HAP-1 (cell line): ENCODE measurements around the gene OTC.

Experiments
- DNase-seq, 2 experiments: peaks; one replicate each; pipeline ENCODE4 v3.0.0-alpha.2; 2016 to 2020; ENCODE audit warnings: low spot score in 2 of 2
- H3K27me3 ChIP-seq: fragments of 250-450 bp; sonication (Bioruptor Pico); 2 replicates; pipeline ENCODE4 v1.5.1; 2020; ENCODE audit warnings: low read depth, mild to moderate bottlenecking, moderate library complexity
- H3K36me3 ChIP-seq: fragments of 250-450 bp; sonication (Bioruptor Pico); replicated peaks from 2 replicates; pipeline ENCODE4 v1.5.1; 2020; ENCODE audit warnings: mild to moderate bottlenecking
- H3K4me1 ChIP-seq: fragments of 250-450 bp; sonication (Bioruptor Pico); 2 replicates; pipeline ENCODE4 v1.5.1; 2020; ENCODE audit warnings: mild to moderate bottlenecking
- H3K4me3 ChIP-seq: fragments of 250-450 bp; sonication (Bioruptor Pico); 2 replicates; pipeline ENCODE4 v1.5.1; 2020; ENCODE audit warnings: mild to moderate bottlenecking, moderate library complexity
- H3K9me3 ChIP-seq: fragments of 250-450 bp; sonication (Bioruptor Pico); 2 replicates; pipeline ENCODE4 v1.5.1; 2020; ENCODE audit warnings: mild to moderate bottlenecking, moderate library complexity
- in situ Hi-C: fragments of 300-500 bp; cut with MboI; formaldehyde crosslinking; loops from 3 replicates; pipeline ENCODE4 v1.14.3; 2020; ENCODE audit warnings: low sequenced_read_pairs, inconsistent platforms, mixed read lengths

OTC gene

DNA sequence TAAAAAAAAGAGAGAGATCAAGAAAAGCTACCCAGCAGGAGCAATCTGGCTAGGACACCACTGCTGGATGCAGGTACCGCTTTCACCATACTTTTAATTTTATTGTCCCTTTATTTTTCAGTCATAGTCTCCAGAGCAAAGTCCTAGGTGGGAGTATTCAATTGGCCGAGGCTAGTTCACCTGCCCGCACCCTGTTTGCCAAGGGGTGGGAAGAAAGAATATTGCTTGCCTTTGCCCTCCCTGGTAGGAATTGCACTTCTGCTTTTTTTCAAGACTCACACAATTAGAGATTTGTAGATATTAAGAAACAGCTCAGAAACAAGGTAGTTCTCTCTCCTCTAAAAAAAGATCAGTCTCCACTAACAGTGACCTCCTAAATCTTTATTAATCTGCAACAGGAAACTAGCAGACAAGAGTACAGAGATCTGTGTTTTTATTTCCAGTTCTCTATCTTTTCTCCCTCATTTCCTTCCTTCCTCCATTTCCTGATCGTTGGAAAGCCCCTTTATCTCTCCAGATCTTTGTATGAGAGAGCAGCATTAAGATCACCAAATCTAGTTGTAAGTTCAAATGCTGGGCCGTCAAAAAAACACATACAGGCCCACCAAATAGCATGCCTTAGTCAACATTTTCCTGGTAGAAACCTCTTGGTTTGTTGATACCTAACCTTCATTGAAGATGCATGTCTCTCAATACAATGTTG lies 15.7 kb upstream of the OTC start:
- peaks cover 16% of the 10 kb centered on the region; the same call in 1 of the 2 replicates for H3K27me3 ChIP-seq
- no peaks in the 10 kb centered on the region for H3K9me3 ChIP-seq
- in situ Hi-C loops, result no loop called here
- DNase-seq, result no peak
- no peaks in the 10 kb centered on the region for H3K36me3 ChIP-seq
- H3K4me1 ChIP-seq, result no peaks in the 10 kb centered on the region
- no peak overlapping the region for H3K4me3 ChIP-seq

- in situ Hi-C loops, result no loop called here
Measured at GRCh38 chrX:38341442-38341841, 11.0 kb upstream of the OTC start.

GRCh38 chrX:38342853-38343778 lies 9.3 kb upstream of the OTC start:
- Histone ChIP-seq H3K4me1 (no peaks in the 10 kb centered on the region), H3K36me3 (no peaks in the 10 kb centered on the region), H3K27me3 (peaks cover 18% of the 10 kb centered on the region; the same call in 1 of the 2 replicates), H3K4me3 (no peak overlapping the region), H3K9me3 (no peaks in the 10 kb centered on the region)
- no peak for DNase-seq
- in situ Hi-C loops, result no loop called here

More at GRCh38 chrX:38341442-38341841, 11.0 kb upstream of the OTC start:
- H3K4me1 ChIP-seq, result no peaks in the 10 kb centered on the region
- H3K36me3 ChIP-seq, result no peaks in the 10 kb centered on the region
- H3K9me3 ChIP-seq, result no peaks in the 10 kb centered on the region
- DNase-seq, result no peak
- H3K27me3 ChIP-seq, result peaks cover 16% of the 10 kb centered on the region; the same call in 1 of the 2 replicates
- no peak overlapping the region for H3K4me3 ChIP-seq

GRCh38 chrX:38346150-38346549 lies 6.3 kb upstream of the OTC start:
- Histone ChIP-seq H3K36me3 (no peaks in the 10 kb centered on the region), H3K9me3 (no peaks in the 10 kb centered on the region), H3K27me3 (peaks cover 8% of the 10 kb centered on the region; the same call in 1 of the 2 replicates), H3K4me3 (no peak overlapping the region), H3K4me1 (no peaks in the 10 kb centered on the region)
- in situ Hi-C loops, result no loop called here
- DNase-seq, result no peak

GRCh38 chrX:38347136-38347535 lies 5.3 kb upstream of the OTC start:
- no peaks in the 10 kb centered on the region for H3K4me1 ChIP-seq
- no peak overlapping the region for H3K4me3 ChIP-seq
- no peak for DNase-seq
- no peaks in the 10 kb centered on the region for H3K36me3 ChIP-seq
- no peaks in the 10 kb centered on the region for H3K9me3 ChIP-seq
- H3K27me3 ChIP-seq, result peaks cover 8% of the 10 kb centered on the region; the same call in 1 of the 2 replicates
- in situ Hi-C loops, result no loop called here

DNA sequence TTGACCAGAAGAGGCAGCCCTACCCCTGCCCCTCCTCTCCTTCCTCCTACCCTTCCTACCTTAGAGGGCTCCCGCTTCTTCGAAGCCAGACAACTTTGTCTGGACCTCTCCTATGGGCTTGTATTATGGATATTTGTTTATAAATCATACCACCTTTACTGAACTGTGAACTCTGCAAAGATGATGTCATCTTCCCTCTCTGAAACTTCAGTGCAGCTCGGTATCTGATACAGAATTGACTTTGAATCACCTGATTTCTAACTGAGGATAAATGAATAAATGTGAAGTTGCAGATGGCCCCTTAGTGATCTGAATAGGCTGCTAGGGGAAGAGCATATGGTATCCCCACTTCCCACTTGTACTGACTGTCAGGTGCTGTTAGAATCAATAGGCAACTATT lies 1.1 kb upstream of the OTC start:
- Histone ChIP-seq H3K36me3 (no peaks in the 10 kb centered on the region), H3K4me3 (no peak overlapping the region), H3K9me3 (no peaks in the 10 kb centered on the region), H3K4me1 (no peaks in the 10 kb centered on the region), H3K27me3 (peaks cover 2% of the 10 kb centered on the region; the same call in 1 of the 2 replicates)
- in situ Hi-C loops, result no loop called here
- DNase-seq, result no peak

- no peaks in the 10 kb centered on the region for H3K9me3 ChIP-seq
- H3K36me3 ChIP-seq, result no peaks in the 10 kb centered on the region
- H3K4me3 ChIP-seq, result no peak overlapping the region
- in situ Hi-C loops, result no loop called here
- no peaks in the 10 kb centered on the region for H3K27me3 ChIP-seq
- DNase-seq, result no peak
- H3K4me1 ChIP-seq, result no peaks in the 10 kb centered on the region
Measured at GRCh38 chrX:38356401-38356800, 4.0 kb downstream of the OTC start.

- Histone ChIP-seq H3K4me3 (no peak overlapping the region), H3K27me3 (no peaks in the 10 kb centered on the region), H3K4me1 (no peaks in the 10 kb centered on the region), H3K36me3 (no peaks in the 10 kb centered on the region), H3K9me3 (no peaks in the 10 kb centered on the region)
- DNase-seq, result no peak
- in situ Hi-C loops, result no loop called here
Measured at GRCh38 chrX:38357747-38358673, 5.6 kb downstream of the OTC start.

DNA sequence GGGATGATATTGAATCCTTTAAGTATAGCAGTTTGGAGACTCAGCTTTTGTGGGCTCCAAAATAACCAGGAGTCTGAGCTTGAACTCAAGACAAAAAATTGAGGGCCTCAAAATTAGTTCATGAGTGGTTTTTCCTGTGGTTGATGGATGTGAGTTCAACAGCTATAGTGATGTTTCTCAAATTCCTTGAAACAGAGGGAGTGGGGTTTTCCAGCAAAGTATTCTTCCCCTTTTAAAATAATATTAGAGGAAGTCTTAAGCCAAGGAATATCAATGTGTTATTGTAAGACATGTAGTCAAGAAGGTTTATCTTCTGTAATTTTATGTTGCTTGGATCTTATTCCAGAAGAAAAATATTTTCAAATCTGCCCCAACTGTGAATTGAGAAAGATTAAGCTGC lies 10.6 kb downstream of the OTC start:
- Histone ChIP-seq H3K4me3 (no peak overlapping the region), H3K4me1 (no peaks in the 10 kb centered on the region), H3K36me3 (no peaks in the 10 kb centered on the region), H3K27me3 (peaks cover 2% of the 10 kb centered on the region; the same call in 1 of the 2 replicates), H3K9me3 (no peaks in the 10 kb centered on the region)
- DNase-seq, result no peak
- in situ Hi-C loops, result no loop called here

GRCh38 chrX:38365954-38366353 lies 13.6 kb downstream of the OTC start:
- DNase-seq, result no peak
- Histone ChIP-seq H3K36me3 (no peaks in the 10 kb centered on the region), H3K27me3 (peaks cover 2% of the 10 kb centered on the region; the same call in 1 of the 2 replicates), H3K9me3 (no peaks in the 10 kb centered on the region), H3K4me3 (no peak overlapping the region), H3K4me1 (no peaks in the 10 kb centered on the region)
- in situ Hi-C loops, result no loop called here

DNA sequence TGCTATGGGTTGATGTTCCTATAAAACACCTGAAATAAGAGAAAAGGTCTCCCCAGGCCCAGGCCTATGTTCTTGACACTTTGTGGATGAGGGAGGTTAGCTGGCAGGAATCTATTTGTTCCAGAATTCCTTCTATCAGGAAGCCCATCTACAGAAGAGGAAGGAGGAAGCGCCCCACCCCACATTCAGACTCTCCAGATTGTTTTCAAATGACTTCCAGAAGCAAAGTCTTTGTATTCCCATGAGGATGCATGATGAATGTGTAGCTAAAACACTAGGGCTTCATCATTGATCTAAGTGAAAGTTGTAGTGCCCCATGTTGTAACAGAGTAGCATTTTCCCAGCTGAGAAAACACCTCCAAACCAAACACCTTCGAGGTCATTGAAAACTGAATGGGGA lies 16.4 kb downstream of the OTC start:
- DNase-seq, result no peak
- no peaks in the 10 kb centered on the region for H3K9me3 ChIP-seq
- H3K27me3 ChIP-seq, result peaks cover 2% of the 10 kb centered on the region; the same call in 1 of the 2 replicates
- no peaks in the 10 kb centered on the region for H3K36me3 ChIP-seq
- in situ Hi-C loops, result no loop called here
- H3K4me3 ChIP-seq, result no peak overlapping the region
- no peaks in the 10 kb centered on the region for H3K4me1 ChIP-seq

GRCh38 chrX:38371641-38372040 lies 19.2 kb downstream of the OTC start:
- Histone ChIP-seq H3K36me3 (no peaks in the 10 kb centered on the region), H3K4me1 (no peaks in the 10 kb centered on the region), H3K9me3 (no peaks in the 10 kb centered on the region), H3K4me3 (no peak overlapping the region), H3K27me3 (no peaks in the 10 kb centered on the region)
- in situ Hi-C loops, result no loop called here
- DNase-seq, result no peak

DNA sequence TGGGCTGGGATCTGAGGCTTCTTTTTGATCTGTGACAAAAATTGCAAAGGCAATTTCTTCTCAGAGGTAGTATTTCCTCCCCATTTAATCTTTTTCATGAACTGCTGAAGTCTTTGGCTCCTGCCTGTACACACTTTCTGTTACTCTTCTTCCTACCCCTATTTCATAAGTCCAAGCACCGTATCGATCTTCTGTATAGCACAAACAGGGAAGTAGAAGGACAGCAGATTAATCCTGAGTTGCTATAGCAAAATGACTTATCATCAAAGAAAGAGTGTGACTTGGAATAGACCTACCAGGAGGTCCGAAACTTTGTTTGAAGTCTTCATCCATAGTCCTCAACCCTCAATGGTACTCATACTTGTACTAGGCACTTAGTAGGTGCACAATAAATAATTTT lies 22.0 kb downstream of the OTC start:
- H3K27me3 ChIP-seq, result no peaks in the 10 kb centered on the region
- H3K36me3 ChIP-seq, result no peaks in the 10 kb centered on the region
- H3K4me3 ChIP-seq, result no peak overlapping the region
- no peak for DNase-seq
- no peaks in the 10 kb centered on the region for H3K4me1 ChIP-seq
- no peaks in the 10 kb centered on the region for H3K9me3 ChIP-seq
- in situ Hi-C loops, result no loop called here
